H1 (cell line): Measurements from ENCODE around the gene IQCH. TPM values are rescaled to one million over a fixed set of nuclear protein-coding genes. Genes with fewer than 3 reads are reported as not detected.
A peak's percentile ranks its signal among the peaks of the same experiment; 100 is the strongest.

Experiments used
- CTCF ChIA-PET: fragments of 300-600 bp; sonication (Branson Sonifier 250); formaldehyde crosslinking; loops from one replicate; lab custom pipeline; 2021; ENCODE audit not compliant: partially characterized antibody; lab: Charles Lee
- POLR2A ChIA-PET: fragments of 300-600 bp; sonication (Branson Sonifier 250); formaldehyde crosslinking; loops from one replicate; lab custom pipeline; 2021; ENCODE audit warnings: inconsistent platforms; ENCODE audit not compliant: partially characterized antibody; lab: Charles Lee
- DNase-seq, 2 experiments: peaks; one replicate each; pipeline versions ENCODE4 v3.0.0 to v3.0.0-alpha.2; 2010 to 2022; ENCODE audit warnings: low spot score in 2 of 2, low read depth in 1 of 2, mixed read lengths in 1 of 2
- FAIRE-seq: peaks from 2 replicates; lab custom pipeline; 2011; peaks lifted over from hg19 to GRCh38; lab: Jason Lieb, UNC
- H2AFZ ChIP-seq: 2 replicates; pipeline ENCODE4 v1.8.1; 2012; ENCODE audit warnings: low read length, inconsistent platforms
- H2AK5ac ChIP-seq: 2 replicates; pipeline ENCODE4 v1.6.1; 2013; ENCODE audit warnings: low read depth, low read length
- H2BK120ac ChIP-seq: replicated peaks from 2 replicates; pipeline ENCODE3; 2013; ENCODE audit warnings: low read depth, low read length, inconsistent platforms
- H2BK12ac ChIP-seq: 2 replicates; pipeline ENCODE4 v1.6.1; 2013; ENCODE audit warnings: low read depth, low read length
- H2BK15ac ChIP-seq: 2 replicates; pipeline ENCODE4 v1.6.1; 2013; ENCODE audit warnings: low read length
- H2BK20ac ChIP-seq: 2 replicates; pipeline ENCODE4 v1.6.1; 2013; ENCODE audit warnings: low read length
- H2BK5ac ChIP-seq: 2 replicates; pipeline ENCODE4 v1.6.1; 2013; ENCODE audit warnings: low read depth, low read length
- H3K14ac ChIP-seq: 2 replicates; pipeline ENCODE4 v1.6.1; 2013; ENCODE audit warnings: inconsistent platforms; ENCODE audit not compliant: insufficient read length
- H3K18ac ChIP-seq: 2 replicates; pipeline ENCODE4 v1.6.1; 2013; ENCODE audit warnings: low read length; ENCODE audit errors: extremely low read depth
- H3K23ac ChIP-seq: 2 replicates; pipeline ENCODE4 v1.6.1; 2013; ENCODE audit warnings: inconsistent platforms; ENCODE audit not compliant: insufficient read length
- H3K23me2 ChIP-seq: 2 replicates; pipeline ENCODE4 v1.6.1; 2013; ENCODE audit warnings: low read depth, low read length
- H3K27ac ChIP-seq: 2 replicates; pipeline ENCODE4 v1.6.1; 2011; ENCODE audit warnings: low read depth, low read length, inconsistent platforms
- H3K27me3 ChIP-seq, 4 experiments: replicated peaks in 1 of 4; 1 replicate in 1 of 4; 2 replicates in 3 of 4; pipeline versions ENCODE4 v1.6.1 to v1.8.1; 2011 to 2013; ENCODE audit warnings: low read length in 3 of 4, mild to moderate bottlenecking in 3 of 4, inconsistent platforms in 2 of 4, mixed read lengths in 2 of 4, moderate library complexity in 1 of 4; ENCODE audit not compliant: control insufficient read depth in 3 of 4, insufficient read depth in 3 of 4; ENCODE audit errors: extremely low read depth in 1 of 4
- H3K36me3 ChIP-seq, 4 experiments: 2 replicates each; pipeline versions ENCODE4 v1.6.1 to v1.8.1; 2011 to 2013; ENCODE audit warnings: mild to moderate bottlenecking in 4 of 4, low read length in 3 of 4, moderate library complexity in 2 of 4, control low read depth in 1 of 4, inconsistent platforms in 1 of 4; ENCODE audit not compliant: insufficient read depth in 4 of 4, control insufficient read depth in 2 of 4
- H3K4ac ChIP-seq: replicated peaks from 2 replicates; pipeline ENCODE3; 2013; ENCODE audit warnings: low read length, low read depth, mixed read lengths, inconsistent platforms; ENCODE audit not compliant: insufficient read length
- H3K4me1 ChIP-seq, 4 experiments: replicated peaks in 1 of 4; 1 replicate in 1 of 4; 2 replicates in 3 of 4; pipeline versions ENCODE4 v1.6.1 to v1.8.1; 2011 to 2013; ENCODE audit warnings: low read length in 3 of 4, inconsistent platforms in 2 of 4, mixed read lengths in 1 of 4; ENCODE audit not compliant: insufficient read depth in 4 of 4, control insufficient read depth in 3 of 4
- H3K4me2 ChIP-seq, 2 experiments: 2 replicates each; pipeline versions ENCODE4 v1.6.1 to v1.8.1; 2011 to 2013; ENCODE audit warnings: low read depth in 2 of 2, low read length in 2 of 2, control low read depth in 1 of 2, inconsistent platforms in 1 of 2, mild to moderate bottlenecking in 1 of 2; ENCODE audit not compliant: insufficient read depth in 1 of 2
- H3K4me3 ChIP-seq, 4 experiments: fragments of 200-600, 300-600 bp in 1 of 4; sonication (generic), shearing (Covaris generic), sonication (Bioruptor Twin) in 1 of 4; 2 replicates each; pipeline versions ENCODE4 v1.5.1 to v1.8.1; 2011 to 2016; ENCODE audit warnings: low read length in 4 of 4, low read depth in 3 of 4, control low read depth in 2 of 4, inconsistent platforms in 2 of 4, mild to moderate bottlenecking in 2 of 4, mixed read lengths in 1 of 4, moderate library complexity in 1 of 4; ENCODE audit not compliant: insufficient read depth in 2 of 4; ENCODE audit errors: extremely low read depth in 1 of 4
- H3K56ac ChIP-seq: replicated peaks from 2 replicates; pipeline ENCODE3; 2013; ENCODE audit warnings: low read depth, mild to moderate bottlenecking, mixed read lengths, low read length, inconsistent platforms; ENCODE audit not compliant: insufficient read length
- H3K79me1 ChIP-seq: 2 replicates; pipeline ENCODE4 v1.6.1; 2013; ENCODE audit warnings: low read depth, low read length, control low read depth
- H3K79me2 ChIP-seq, 2 experiments: 2 replicates each; pipeline versions ENCODE4 v1.6.1 to v1.8.1; 2012 to 2013; ENCODE audit warnings: low read length in 2 of 2, mild to moderate bottlenecking in 2 of 2, inconsistent platforms in 1 of 2; ENCODE audit not compliant: insufficient read depth in 2 of 2, control insufficient read depth in 1 of 2
- H3K9ac ChIP-seq, 4 experiments: replicated peaks in 1 of 4; 1 replicate in 1 of 4; 2 replicates in 3 of 4; pipeline versions ENCODE4 v1.6.1 to v1.8.1; 2011 to 2013; ENCODE audit warnings: low read depth in 3 of 4, low read length in 3 of 4, control low read depth in 2 of 4, mild to moderate bottlenecking in 2 of 4, moderate library complexity in 2 of 4, inconsistent platforms in 1 of 4; ENCODE audit errors: extremely low read depth in 1 of 4
- H3K9me3 ChIP-seq, 2 experiments: 2 replicates each; pipeline versions ENCODE4 v1.6.1 to v1.8.1; 2012 to 2013; ENCODE audit warnings: mild to moderate bottlenecking in 2 of 2, moderate library complexity in 2 of 2, control low read depth in 1 of 2, inconsistent platforms in 1 of 2, low read depth in 1 of 2, low read length in 1 of 2, mixed read lengths in 1 of 2; ENCODE audit not compliant: insufficient read depth in 2 of 2
- H4K20me1 ChIP-seq, 2 experiments: replicated peaks in 1 of 2; 2 replicates each; pipeline versions ENCODE3 to v1.8.1; 2011 to 2013; ENCODE audit warnings: inconsistent platforms in 2 of 2, low read length in 2 of 2, mild to moderate bottlenecking in 1 of 2; ENCODE audit not compliant: insufficient read depth in 2 of 2, control insufficient read depth in 1 of 2
- H4K5ac ChIP-seq: 2 replicates; pipeline ENCODE4 v1.6.1; 2013; ENCODE audit warnings: low read length, low read depth, mixed read lengths, inconsistent platforms; ENCODE audit not compliant: insufficient read length
- H4K8ac ChIP-seq: 2 replicates; pipeline ENCODE4 v1.8.0; 2013; ENCODE audit warnings: mild to moderate bottlenecking, moderate library complexity, low read length, inconsistent platforms; ENCODE audit not compliant: insufficient read depth; ENCODE audit errors: extremely low read depth
- H4K91ac ChIP-seq: replicated peaks from 2 replicates; pipeline ENCODE3; 2013; ENCODE audit warnings: low read length, mixed read lengths, inconsistent platforms; ENCODE audit not compliant: insufficient read length
- CBX5 ChIP-seq: fragments of 300-800, 300-1000 bp; sonication (generic); IDR thresholded peaks from 2 replicates; pipeline ENCODE4 v1.7.1; 2016; ENCODE audit warnings: antibody characterized with exemption, low read length, low read depth
- EGR1 ChIP-seq: IDR thresholded peaks from 2 replicates; pipeline ENCODE4 v1.6.1; 2011; ENCODE audit warnings: low read depth, low read length, borderline replicate concordance
- JUN ChIP-seq: IDR thresholded peaks from 2 replicates; pipeline ENCODE4 v1.6.1; 2011; ENCODE audit warnings: low read depth, mild to moderate bottlenecking, improper control_type of control experiment, low read length
- RFX5 ChIP-seq: IDR thresholded peaks from 2 replicates; pipeline ENCODE4 v1.6.1; 2011; ENCODE audit warnings: low read depth, low read length, improper control_type of control experiment, borderline replicate concordance
- SIN3A ChIP-seq, 2 experiments: IDR thresholded peaks in 1 of 2; conservative IDR thresholded peaks in 1 of 2; 2 replicates each; pipeline ENCODE4 v1.6.1; 2011 to 2012; ENCODE audit warnings: low read length in 2 of 2, improper control_type of control experiment in 1 of 2, low read depth in 1 of 2, mild to moderate bottlenecking in 1 of 2
- WGBS, 2 experiments: shearing (Covaris generic) in 1 of 2; methylation state at CpG; one replicate each; pipeline versions ENCODE4 v1.1.6 to v1.1.7; 2013 to 2015; ENCODE audit warnings: low lambda C conversion rate in 2 of 2, mixed read lengths in 2 of 2, inconsistent platforms in 1 of 2, low coverage in 1 of 2, missing lambda C conversion rate in 1 of 2; ENCODE audit not compliant: insufficient replicate concordance in 2 of 2, insufficient coverage in 1 of 2, insufficient read length in 1 of 2; ENCODE audit errors: extremely low coverage in 1 of 2, missing lambda C conversion rate in 1 of 2; 5-methylcytosine and 5-hydroxymethylcytosine counted together
- polyA plus RNA-seq, 7 experiments: library from polyadenylated mRNA; depleted of rRNA in 3 of 7; stranded (reverse) in 5 of 7; unstranded in 2 of 7; fragments of >200 nt in 5 of 7; fragments of 200-250 nt in 2 of 7; gene quantifications; 1 replicate in 5 of 7; 2 replicates in 1 of 7; 4 replicates in 1 of 7; pipeline versions ENCODE4 v1.2.1 to v1.2.3, GENCODE V29; 2011 to 2013; ENCODE audit warnings: missing spikeins in 2 of 7, mixed read lengths in 2 of 7
- total RNA-seq: library from RNA; stranded (reverse); fragmentation: NEBNext Ultra II Directional; extraction: Animal tissue kit (Norgen Biotek cat#: 25700); gene quantifications from 2 replicates; pipeline ENCODE4 v1.2.1, GENCODE V29; 2021

The IQCH gene
- total and polyA plus RNA-seq, 2 of the 8 experiments (the other 6 are each of a cell fraction or from before 2014, with no cell fraction given) = 0.60 to 1.9 TPM

GRCh38 chr15:67322481-67322880 is 67.9 kb downstream of the IQCH start:
- Histone ChIP-seq H4K20me1 (no peaks in the 10 kb centered on the region), H3K23ac (no peak overlapping the region), H3K27ac (no peak overlapping the region), H3K4me2 (no peak overlapping the region), H4K8ac (no peak overlapping the region), H3K56ac (no peak overlapping the region), H3K4me1 (no peaks in the 10 kb centered on the region), H3K23me2 (no peaks in the 10 kb centered on the region), H4K5ac (no peak overlapping the region), H3K9me3 (no peaks in the 10 kb centered on the region), H2BK12ac (no peak overlapping the region), H3K79me1 (no peaks in the 10 kb centered on the region), H2BK5ac (no peak overlapping the region), H3K79me2 (no peaks in the 10 kb centered on the region), H3K4me3 (no peak overlapping the region), H2AFZ (0 out of 2 replicates have a peak overlapping the region, but pooled peaks have one; percentile 1), H2AK5ac (0 out of 2 replicates have a peak overlapping the region, but pooled peaks have one; percentile 59), H4K91ac (no peak overlapping the region), H3K9ac (no peak overlapping the region), H2BK120ac (no peak overlapping the region), H3K27me3 (no peaks in the 10 kb centered on the region), H3K4ac (no peak overlapping the region), H3K36me3 (no peaks in the 10 kb centered on the region), H2BK20ac (no peak overlapping the region), H3K14ac (no peak overlapping the region), H3K18ac (no peak overlapping the region), H2BK15ac (no peak overlapping the region)
- TF ChIP-seq CBX5 (no peak), RFX5 (no peak), JUN (no peak), EGR1 (no peak), SIN3A (conservative IDR thresholded peaks at IDR 0.05 in 1 of 2, IDR thresholded peaks at IDR 0.05 in 1 of 2; ENCODE audit: low read depth in 1 of 2, low read length in 2 of 2) (no peak)
- ChIA-PET POLR2A (no interaction called here), CTCF (interaction anchor here (0.7 kb wide), 1 partner anchor 18 kb away, joined by 3 read pairs; no protein-coding TSS in a partner anchor)
- DNase-seq = no peak
- 88% methylated on average over 4 of the region's 4 CpGs; no CpG with 5 or more reads in 1 of the 2 experiments for WGBS, 2 experiments
- FAIRE-seq = no peak
